Measurements from ENCODE around the gene TRIAP1.

DNA sequence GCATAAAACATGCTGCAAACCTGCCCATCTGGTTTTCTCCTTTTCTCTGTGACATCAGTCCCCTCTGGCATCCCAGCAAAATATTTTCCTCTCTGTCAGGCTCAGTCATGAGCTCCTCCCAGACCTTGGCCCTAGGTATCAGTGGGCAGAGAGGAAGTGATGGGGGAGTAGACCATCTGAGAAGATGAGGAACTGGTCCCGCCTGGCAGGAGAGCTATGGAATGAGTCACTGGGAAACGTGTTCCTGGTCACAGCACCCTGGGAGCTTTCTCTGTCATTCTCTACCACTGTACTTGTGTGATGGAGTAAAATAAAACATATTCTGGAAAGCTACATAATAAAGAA, 28.4 kb upstream of the TRIAP1 start:
- TF ChIP-seq, protein P1, sequence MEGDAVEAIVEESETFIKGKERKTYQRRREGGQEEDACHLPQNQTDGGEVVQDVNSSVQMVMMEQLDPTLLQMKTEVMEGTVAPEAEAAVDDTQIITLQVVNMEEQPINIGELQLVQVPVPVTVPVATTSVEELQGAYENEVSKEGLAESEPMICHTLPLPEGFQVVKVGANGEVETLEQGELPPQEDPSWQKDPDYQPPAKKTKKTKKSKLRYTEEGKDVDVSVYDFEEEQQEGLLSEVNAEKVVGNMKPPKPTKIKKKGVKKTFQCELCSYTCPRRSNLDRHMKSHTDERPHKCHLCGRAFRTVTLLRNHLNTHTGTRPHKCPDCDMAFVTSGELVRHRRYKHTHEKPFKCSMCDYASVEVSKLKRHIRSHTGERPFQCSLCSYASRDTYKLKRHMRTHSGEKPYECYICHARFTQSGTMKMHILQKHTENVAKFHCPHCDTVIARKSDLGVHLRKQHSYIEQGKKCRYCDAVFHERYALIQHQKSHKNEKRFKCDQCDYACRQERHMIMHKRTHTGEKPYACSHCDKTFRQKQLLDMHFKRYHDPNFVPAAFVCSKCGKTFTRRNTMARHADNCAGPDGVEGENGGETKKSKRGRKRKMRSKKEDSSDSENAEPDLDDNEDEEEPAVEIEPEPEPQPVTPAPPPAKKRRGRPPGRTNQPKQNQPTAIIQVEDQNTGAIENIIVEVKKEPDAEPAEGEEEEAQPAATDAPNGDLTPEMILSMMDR (IDR thresholded peaks at IDR 0.05) = no peak
- TF ChIP-seq SIN3A (IDR thresholded peaks at IDR 0.05; ENCODE audit: borderline replicate concordance, insufficient read depth, low read depth, low read length) = no peak
- no peak for TF ChIP-seq POLR2AphosphoS5 (IDR thresholded peaks at IDR 0.05; ENCODE audit: low read depth, low read length)
- TF ChIP-seq, protein P2, sequence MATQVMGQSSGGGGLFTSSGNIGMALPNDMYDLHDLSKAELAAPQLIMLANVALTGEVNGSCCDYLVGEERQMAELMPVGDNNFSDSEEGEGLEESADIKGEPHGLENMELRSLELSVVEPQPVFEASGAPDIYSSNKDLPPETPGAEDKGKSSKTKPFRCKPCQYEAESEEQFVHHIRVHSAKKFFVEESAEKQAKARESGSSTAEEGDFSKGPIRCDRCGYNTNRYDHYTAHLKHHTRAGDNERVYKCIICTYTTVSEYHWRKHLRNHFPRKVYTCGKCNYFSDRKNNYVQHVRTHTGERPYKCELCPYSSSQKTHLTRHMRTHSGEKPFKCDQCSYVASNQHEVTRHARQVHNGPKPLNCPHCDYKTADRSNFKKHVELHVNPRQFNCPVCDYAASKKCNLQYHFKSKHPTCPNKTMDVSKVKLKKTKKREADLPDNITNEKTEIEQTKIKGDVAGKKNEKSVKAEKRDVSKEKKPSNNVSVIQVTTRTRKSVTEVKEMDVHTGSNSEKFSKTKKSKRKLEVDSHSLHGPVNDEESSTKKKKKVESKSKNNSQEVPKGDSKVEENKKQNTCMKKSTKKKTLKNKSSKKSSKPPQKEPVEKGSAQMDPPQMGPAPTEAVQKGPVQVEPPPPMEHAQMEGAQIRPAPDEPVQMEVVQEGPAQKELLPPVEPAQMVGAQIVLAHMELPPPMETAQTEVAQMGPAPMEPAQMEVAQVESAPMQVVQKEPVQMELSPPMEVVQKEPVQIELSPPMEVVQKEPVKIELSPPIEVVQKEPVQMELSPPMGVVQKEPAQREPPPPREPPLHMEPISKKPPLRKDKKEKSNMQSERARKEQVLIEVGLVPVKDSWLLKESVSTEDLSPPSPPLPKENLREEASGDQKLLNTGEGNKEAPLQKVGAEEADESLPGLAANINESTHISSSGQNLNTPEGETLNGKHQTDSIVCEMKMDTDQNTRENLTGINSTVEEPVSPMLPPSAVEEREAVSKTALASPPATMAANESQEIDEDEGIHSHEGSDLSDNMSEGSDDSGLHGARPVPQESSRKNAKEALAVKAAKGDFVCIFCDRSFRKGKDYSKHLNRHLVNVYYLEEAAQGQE (IDR thresholded peaks at IDR 0.05; ENCODE audit: insufficient read depth in 1 of 2, low read depth in 2 of 2, low read length in 1 of 2) = no peak
- no peak for TF ChIP-seq TCF7L2 (IDR thresholded peaks at IDR 0.05; ENCODE audit: low read depth, low read length)

Data from Panc1 (cell line).